ENCODE results near the gene TEKTIP1. TPM values are rescaled to one million over a fixed set of nuclear protein-coding genes. Genes with fewer than 3 reads are reported as not detected.
A peak's percentile ranks its signal among the peaks of the same experiment; 100 is the strongest.
"Not testable (repeated sequence)": the region's sequence is repeated elsewhere in the genome, so short reads cannot be mapped to it uniquely, and the experiment has no call there.

Gene TEKTIP1
- total RNA-seq, 1 donor from 2014 or later = not detected

GRCh38 chr19:3563709-3564524 is 24.9 kb downstream of the TEKTIP1 start:
- no peak for DNase-seq

GRCh38 chr19:3565139-3565538 is 26.2 kb downstream of the TEKTIP1 start:
- DNase-seq = no peak

GRCh38 chr19:3570042-3570441 is 31.1 kb downstream of the TEKTIP1 start:
- DNase-seq = not testable (repeated sequence)

- no peak for DNase-seq
Observed at GRCh38 chr19:3570606-3571011, 31.6 kb downstream of the TEKTIP1 start.

GRCh38 chr19:3572132-3572854 is 33.3 kb downstream of the TEKTIP1 start:
- DNase-seq = peak; percentile 100

GRCh38 chr19:3572855-3573161 is 33.8 kb downstream of the TEKTIP1 start, which contains the start of gene HMG20B:
Gene HMG20B, plus strand, starts transcription at chr19:3572944. Its CDS starts 366 bp downstream, at chr19:3573310.
- no peak for DNase-seq

- no peak for DNase-seq
Observed at GRCh38 chr19:3573162-3573857, 34.3 kb downstream of the TEKTIP1 start.

- DNase-seq = peak; percentile 48
Observed at GRCh38 chr19:3573858-3574637, 35.1 kb downstream of the TEKTIP1 start.

GRCh38 chr19:3575260-3575741 is 36.3 kb downstream of the TEKTIP1 start:
- no peak for DNase-seq

- DNase-seq = no peak
Observed at GRCh38 chr19:3575949-3576673, 37.1 kb downstream of the TEKTIP1 start.

GRCh38 chr19:3576696-3577443 is 37.9 kb downstream of the TEKTIP1 start:
- peak; percentile 51 for DNase-seq

- DNase-seq = no peak
Observed at GRCh38 chr19:3577723-3578344, 38.9 kb downstream of the TEKTIP1 start.

GRCh38 chr19:3578390-3578789 is 39.4 kb downstream of the TEKTIP1 start:
- no peak for DNase-seq

- DNase-seq = peak; percentile 42
Observed at GRCh38 chr19:3580156-3580934, 41.4 kb downstream of the TEKTIP1 start.

- not testable (repeated sequence) for DNase-seq
Observed at GRCh38 chr19:3581792-3582191, 42.8 kb downstream of the TEKTIP1 start.

GRCh38 chr19:3584036-3584802 is 45.2 kb downstream of the TEKTIP1 start:
- DNase-seq = not testable (repeated sequence)

GRCh38 chr19:3585301-3586126 is 46.5 kb downstream of the TEKTIP1 start, which contains the start of gene GIPC3:
Gene GIPC3, plus strand, starts transcription at chr19:3585478. Its CDS starts 120 bp downstream, at chr19:3585598.
- DNase-seq = no peak

All from occipital lobe (tissue), 2 donors.